ENCODE data around the gene ADAT1.
A peak's percentile ranks its signal among the peaks of the same experiment; 100 is the strongest.

DNA sequence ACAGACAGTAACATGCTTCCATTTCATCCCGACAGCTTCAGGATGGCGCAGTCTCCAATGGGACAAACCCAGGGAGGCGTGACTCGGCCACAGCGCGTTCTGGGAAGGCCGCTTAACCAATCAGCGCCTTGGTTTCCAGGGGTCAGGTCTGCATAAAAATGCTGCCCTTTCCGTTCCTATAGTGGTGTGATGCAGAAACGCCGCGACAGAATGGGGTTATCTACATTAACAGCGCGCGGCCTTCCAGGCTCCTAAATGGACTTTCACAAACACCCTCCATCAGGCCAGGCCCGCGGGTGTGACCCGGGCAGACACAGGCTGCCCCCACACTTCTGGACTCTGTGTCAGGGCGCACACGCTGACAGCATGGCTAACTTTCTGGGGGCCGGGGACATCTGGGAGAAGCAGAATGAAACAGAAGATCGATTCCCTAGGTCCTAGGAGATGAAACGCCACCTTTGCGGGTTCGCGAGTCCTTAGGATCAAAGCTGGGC lies 67.8 kb downstream of the ADAT1 start:
- TF ChIP-seq POLR2AphosphoS5 (IDR thresholded peaks at IDR 0.05) (peak; percentile 40), POLR2A (IDR thresholded peaks at IDR 0.05) (no peak)
- TF ChIP-seq, protein P1, sequence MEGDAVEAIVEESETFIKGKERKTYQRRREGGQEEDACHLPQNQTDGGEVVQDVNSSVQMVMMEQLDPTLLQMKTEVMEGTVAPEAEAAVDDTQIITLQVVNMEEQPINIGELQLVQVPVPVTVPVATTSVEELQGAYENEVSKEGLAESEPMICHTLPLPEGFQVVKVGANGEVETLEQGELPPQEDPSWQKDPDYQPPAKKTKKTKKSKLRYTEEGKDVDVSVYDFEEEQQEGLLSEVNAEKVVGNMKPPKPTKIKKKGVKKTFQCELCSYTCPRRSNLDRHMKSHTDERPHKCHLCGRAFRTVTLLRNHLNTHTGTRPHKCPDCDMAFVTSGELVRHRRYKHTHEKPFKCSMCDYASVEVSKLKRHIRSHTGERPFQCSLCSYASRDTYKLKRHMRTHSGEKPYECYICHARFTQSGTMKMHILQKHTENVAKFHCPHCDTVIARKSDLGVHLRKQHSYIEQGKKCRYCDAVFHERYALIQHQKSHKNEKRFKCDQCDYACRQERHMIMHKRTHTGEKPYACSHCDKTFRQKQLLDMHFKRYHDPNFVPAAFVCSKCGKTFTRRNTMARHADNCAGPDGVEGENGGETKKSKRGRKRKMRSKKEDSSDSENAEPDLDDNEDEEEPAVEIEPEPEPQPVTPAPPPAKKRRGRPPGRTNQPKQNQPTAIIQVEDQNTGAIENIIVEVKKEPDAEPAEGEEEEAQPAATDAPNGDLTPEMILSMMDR (IDR thresholded peaks at IDR 0.05): no peak

Data from gastroesophageal sphincter (tissue), 3 donors.